ENCODE measurements around the gene TPSD1. TPM values are rescaled to one million over a fixed set of nuclear protein-coding genes. Genes with fewer than 3 reads are reported as not detected.

The TPSD1 gene
- total RNA-seq, 1 experiment from 2014 or later, result not detected

- no peak overlapping the region for H3K27ac ChIP-seq (ENCODE audit: insufficient read length, low read depth, low read length)
- no CpG with 5 or more reads among the region's 24 CpGs for WGBS (ENCODE audit: extremely low coverage, insufficient read length, low lambda C conversion rate)
- no peak overlapping the region for H2AFZ ChIP-seq (ENCODE audit: low read length)
- no peak overlapping the region for H2BK12ac ChIP-seq (ENCODE audit: insufficient read length, low read depth, low read length)
- no peak overlapping the region for H3K14ac ChIP-seq (ENCODE audit: insufficient read depth, low read length)
- no peak for DNase-seq
- H3K23ac ChIP-seq (ENCODE audit: insufficient read length, low read depth, low read length), result no peak overlapping the region
- H4K5ac ChIP-seq (ENCODE audit: insufficient read length, low read depth, low read length), result no peak overlapping the region
- H3K4me1 ChIP-seq (ENCODE audit: insufficient read depth, low read length), result no peaks in the 10 kb centered on the region
- H2AK5ac ChIP-seq (ENCODE audit: insufficient read length, low read length), result no peak overlapping the region
- TF ChIP-seq CTCF (conservative IDR thresholded peaks at IDR 0.05), result no peak
- H3K4me2 ChIP-seq (ENCODE audit: insufficient read depth, insufficient read length, low read length), result no peak overlapping the region
- no peak overlapping the region for H3K9ac ChIP-seq (ENCODE audit: extremely low read depth, insufficient read length, low read length)
- no peaks in the 10 kb centered on the region for H3K27me3 Mint-ChIP-seq (ENCODE audit: low read depth)
- no peak overlapping the region for H2BK120ac ChIP-seq (ENCODE audit: low read depth, low read length, poor library complexity, severe bottlenecking)
- H3K79me1 ChIP-seq (ENCODE audit: insufficient read depth, low read depth, low read length, poor library complexity, severe bottlenecking), result no peaks in the 10 kb centered on the region
- no peak overlapping the region for H3T11ph ChIP-seq (ENCODE audit: low read length)
- no peaks in the 10 kb centered on the region for H3K27me3 ChIP-seq (ENCODE audit: insufficient read depth, low read length)
- H3K79me2 ChIP-seq (ENCODE audit: insufficient read depth, low read length), result no peaks in the 10 kb centered on the region
- no peak overlapping the region for H3K18ac ChIP-seq (ENCODE audit: insufficient read length, low read depth, low read length)
- no peak overlapping the region for H3K4me3 Mint-ChIP-seq
- no peak overlapping the region for H4K8ac ChIP-seq (replicated peaks; ENCODE audit: insufficient read length, low read depth, low read length)
- H2BK15ac ChIP-seq (ENCODE audit: low read depth, low read length), result no peak overlapping the region
- no peak overlapping the region for H2BK20ac ChIP-seq (ENCODE audit: low read depth, low read length, poor library complexity, severe bottlenecking)
- no peaks in the 10 kb centered on the region for H3K23me2 ChIP-seq (ENCODE audit: insufficient read length, low read depth, low read length, poor library complexity, severe bottlenecking)
- H4K91ac ChIP-seq (ENCODE audit: insufficient read length, low read depth, low read length), result no peak overlapping the region
- peaks cover 3% of the 10 kb centered on the region for H4K20me1 ChIP-seq (ENCODE audit: control insufficient read depth, insufficient read depth, insufficient read length)
- no peaks in the 10 kb centered on the region for H3K4me1 Mint-ChIP-seq
- no peak overlapping the region for H3K27ac Mint-ChIP-seq
- peaks cover 7 to 30% (median 27%) of the 10 kb centered on the region in 3 experiments; a peak in 6 of 7 replicates for H3K36me3 Mint-ChIP-seq (ENCODE audit: insufficient read depth in 1 of 3, low read depth in 3 of 3)
- H3K9me3 ChIP-seq (ENCODE audit: control insufficient read depth, low read depth, low read length), result no peaks in the 10 kb centered on the region
- no peak overlapping the region for H3K56ac ChIP-seq (ENCODE audit: insufficient read length, low read depth, low read length)
- H3K9me3 Mint-ChIP-seq, result peaks cover 0 to 3% of the 10 kb centered on the region in 2 experiments; a peak in 1 of 5 replicates
- no peak overlapping the region for H3K4ac ChIP-seq (ENCODE audit: low read depth, low read length)
- no peak overlapping the region for H2BK5ac ChIP-seq (ENCODE audit: insufficient read length, low read length)
Observed at GRCh38 chr16:1218930-1219611, 36.8 kb upstream of the TPSD1 start.
